HepG2 (cell line): ENCODE data around the gene GRK6. TPM values are rescaled to one million over a fixed set of nuclear protein-coding genes. Genes with fewer than 3 reads are reported as not detected.
A peak's percentile ranks its signal among the peaks of the same experiment; 100 is the strongest.

Experiments used
- ADNP ChIP-seq: sonication (generic); formaldehyde crosslinking; IDR thresholded peaks from 2 replicates; pipeline ENCODE4 v1.4.0; 2020; ENCODE audit warnings: missing genetic modification reagents
- ATRX ChIP-seq: sonication (generic); formaldehyde crosslinking; IDR thresholded peaks from 2 replicates; pipeline ENCODE4 v1.4.0; 2020; ENCODE audit warnings: missing genetic modification reagents, borderline replicate concordance
- CCAR2 ChIP-seq: fragments of 200-400 bp; formaldehyde crosslinking; optimal IDR thresholded peaks from 2 replicates; pipeline ENCODE3; 2018; ENCODE audit warnings: low read depth, mild to moderate bottlenecking, low read length, moderate library complexity
- CCDC6 ChIP-seq: sonication (generic); formaldehyde crosslinking; IDR thresholded peaks from 2 replicates; pipeline ENCODE4 v1.8.1; 2022; ENCODE audit warnings: mild to moderate bottlenecking, missing genetic modification reagents, moderate library complexity
- HOXA9 ChIP-seq: sonication (generic); formaldehyde crosslinking; IDR thresholded peaks from 2 replicates; pipeline ENCODE4 v1.8.1; 2022; ENCODE audit warnings: missing genetic modification reagents, mild to moderate bottlenecking, moderate library complexity, borderline replicate concordance
- NONO ChIP-seq, 2 experiments: fragments of 450-650 bp in 1 of 2; sonication (generic) in 1 of 2; formaldehyde crosslinking in 1 of 2; IDR thresholded peaks in 1 of 2; conservative IDR thresholded peaks in 1 of 2; 2 replicates each; pipeline versions ENCODE4 v1.6.1 to v1.8.0; 2017 to 2022; ENCODE audit warnings: mild to moderate bottlenecking in 1 of 2, missing genetic modification reagents in 1 of 2, moderate library complexity in 1 of 2
- NR1H2 ChIP-seq: sonication (generic); formaldehyde crosslinking; IDR thresholded peaks from 2 replicates; pipeline ENCODE4 v1.8.1; 2022; ENCODE audit warnings: low read depth, missing genetic modification reagents, borderline replicate concordance
- RFXAP ChIP-seq: sonication (generic); formaldehyde crosslinking; IDR thresholded peaks from 2 replicates; pipeline ENCODE4 v1.4.0; 2020; ENCODE audit warnings: missing genetic modification reagents, borderline replicate concordance
- SNAPC2 ChIP-seq: sonication (generic); formaldehyde crosslinking; IDR thresholded peaks from 2 replicates; pipeline ENCODE4 v1.8.1; 2022; ENCODE audit warnings: mild to moderate bottlenecking, missing genetic modification reagents
- ZFP36 ChIP-seq: fragments of 150-350 bp; IDR thresholded peaks from 2 replicates; pipeline ENCODE4 v1.6.1; 2018; ENCODE audit warnings: borderline replicate concordance, low read length, low read depth; ENCODE audit not compliant: partially characterized antibody
- ZKSCAN1 ChIP-seq: fragments of 150-350 bp; IDR thresholded peaks from 2 replicates; pipeline ENCODE4 v1.6.1; 2014; ENCODE audit warnings: low read length
- ZMYM3 ChIP-seq: sonication (generic); formaldehyde crosslinking; IDR thresholded peaks from 2 replicates; pipeline ENCODE4 v1.5.1; 2020; ENCODE audit warnings: mild to moderate bottlenecking, missing genetic modification reagents
- ZNF3 ChIP-seq: IDR thresholded peaks from 2 replicates; pipeline ENCODE4 v1.7.0; 2017; ENCODE audit warnings: inconsistent platforms
- ZNF558 ChIP-seq: sonication (generic); formaldehyde crosslinking; IDR thresholded peaks from 2 replicates; pipeline ENCODE4 v1.9.0; 2022; ENCODE audit warnings: mild to moderate bottlenecking, missing genetic modification reagents, borderline replicate concordance
- ZNF841 ChIP-seq: sonication (generic); formaldehyde crosslinking; IDR thresholded peaks from 2 replicates; pipeline ENCODE4 v1.8.1; 2023; ENCODE audit warnings: missing genetic modification reagents, borderline replicate concordance
- ZSCAN9 ChIP-seq: IDR thresholded peaks from 2 replicates; pipeline ENCODE4 v1.6.1; 2016; ENCODE audit warnings: borderline replicate concordance
- polyA plus RNA-seq, 8 experiments: library from polyadenylated mRNA; depleted of rRNA in 3 of 8; stranded (reverse) in 7 of 8; unstranded in 1 of 8; fragments of >200 nt; fragmentation: Illumina TruSeq in 4 of 8; extraction: Trizol in 4 of 8; gene quantifications; 2 replicates each; pipeline versions ENCODE4 v1.2.1 to v1.2.3, GENCODE V29; 2011 to 2016; ENCODE audit warnings: low read depth in 4 of 8, missing spikeins in 1 of 8, mixed read lengths in 1 of 8; ENCODE audit not compliant: insufficient read depth in 1 of 8
- total RNA-seq, 5 experiments: library from RNA; depleted of rRNA; stranded (reverse); fragments of >200 nt; fragmentation: Illumina TruSeq; extraction: Trizol; gene quantifications; 2 replicates each; pipeline ENCODE4 v1.2.3, GENCODE V29; 2016; ENCODE audit warnings: low read depth in 1 of 5
- TF ChIP-seq, protein P1 (sequence below): sonication (generic); formaldehyde crosslinking; conservative IDR thresholded peaks from 2 replicates; pipeline ENCODE4 v1.8.0; 2022; ENCODE audit warnings: low read depth, missing genetic modification reagents
- TF ChIP-seq, protein P2 (sequence below): sonication (generic); formaldehyde crosslinking; IDR thresholded peaks from 2 replicates; pipeline ENCODE4 v1.4.0; 2020; ENCODE audit warnings: missing genetic modification reagents, borderline replicate concordance
- TF ChIP-seq, protein P3 (sequence below): sonication (generic); formaldehyde crosslinking; IDR thresholded peaks from 2 replicates; pipeline ENCODE4 v1.9.0; 2021; ENCODE audit warnings: missing genetic modification reagents, borderline replicate concordance
- TF ChIP-seq, protein P4 (sequence below): IDR thresholded peaks from 2 replicates; pipeline ENCODE4 v1.6.1; 2016; ENCODE audit warnings: missing compliant biosample characterization, missing genetic modification reagents, borderline replicate concordance
- TF ChIP-seq, protein P5 (sequence below): sonication (generic); formaldehyde crosslinking; IDR thresholded peaks from 2 replicates; pipeline ENCODE4 v1.4.0; 2020; ENCODE audit warnings: mild to moderate bottlenecking, missing genetic modification reagents

GRK6 gene
- total and polyA plus RNA-seq, 2 of the 13 experiments (the other 11 are each of a cell fraction or from before 2014, with no cell fraction given), result 13.2 to 19.9 TPM

DNA sequence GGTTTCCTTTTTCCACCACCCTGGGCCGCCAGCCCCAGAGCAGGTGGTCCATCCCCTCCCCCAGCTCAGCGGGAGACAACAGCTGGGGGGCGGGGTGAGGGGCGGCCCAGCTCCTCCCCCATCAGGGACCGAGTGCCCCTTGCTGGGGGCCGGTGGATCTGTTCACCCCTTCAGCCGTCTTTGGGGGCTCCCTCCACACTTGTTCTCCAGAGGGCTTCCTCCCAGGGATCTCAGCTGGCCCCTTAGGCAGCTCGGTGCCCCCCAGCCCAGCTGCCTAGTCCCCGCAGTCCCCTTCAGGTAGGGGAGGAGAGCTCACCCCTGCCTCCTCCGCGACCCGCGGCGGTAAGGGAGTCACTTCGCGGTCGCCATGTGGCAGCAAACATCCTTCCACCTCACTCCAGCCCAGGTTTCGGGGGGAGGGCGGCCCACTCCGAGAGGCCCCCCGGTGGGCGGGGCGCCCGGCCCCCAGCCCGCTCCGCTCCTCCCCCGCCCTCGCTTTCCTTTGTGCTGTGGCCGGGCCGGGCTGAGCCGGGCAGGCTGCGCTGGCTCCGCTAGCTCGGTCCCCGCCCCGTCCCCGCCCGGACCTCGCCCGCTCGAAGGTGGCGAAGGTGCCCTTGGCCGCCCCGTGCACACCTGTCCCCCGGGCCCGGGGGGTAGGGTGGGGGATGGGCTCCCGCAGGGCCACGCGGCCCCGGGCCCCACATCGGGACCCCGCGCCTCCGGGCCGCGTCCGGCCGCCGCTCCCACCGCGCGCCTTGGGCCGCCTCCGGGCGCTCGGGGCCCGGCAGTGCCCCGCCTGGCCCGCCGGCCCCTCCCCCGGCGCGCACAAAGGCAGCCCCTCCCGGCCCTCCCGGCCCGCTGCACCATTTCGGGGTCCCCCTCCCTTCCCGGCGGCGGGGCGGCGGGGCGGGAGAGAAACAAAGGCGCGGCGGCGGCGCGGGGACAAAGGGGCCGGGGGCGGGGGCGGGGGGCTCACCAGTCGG is 46.3 kb downstream of the GRK6 start (continued):
- TF ChIP-seq, protein P1, sequence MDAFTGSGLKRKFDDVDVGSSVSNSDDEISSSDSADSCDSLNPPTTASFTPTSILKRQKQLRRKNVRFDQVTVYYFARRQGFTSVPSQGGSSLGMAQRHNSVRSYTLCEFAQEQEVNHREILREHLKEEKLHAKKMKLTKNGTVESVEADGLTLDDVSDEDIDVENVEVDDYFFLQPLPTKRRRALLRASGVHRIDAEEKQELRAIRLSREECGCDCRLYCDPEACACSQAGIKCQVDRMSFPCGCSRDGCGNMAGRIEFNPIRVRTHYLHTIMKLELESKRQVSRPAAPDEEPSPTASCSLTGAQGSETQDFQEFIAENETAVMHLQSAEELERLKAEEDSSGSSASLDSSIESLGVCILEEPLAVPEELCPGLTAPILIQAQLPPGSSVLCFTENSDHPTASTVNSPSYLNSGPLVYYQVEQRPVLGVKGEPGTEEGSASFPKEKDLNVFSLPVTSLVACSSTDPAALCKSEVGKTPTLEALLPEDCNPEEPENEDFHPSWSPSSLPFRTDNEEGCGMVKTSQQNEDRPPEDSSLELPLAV (CRISPR knock-in tag), result no peak
- TF ChIP-seq ZMYM3 (CRISPR knock-in tag) (no peak), ZFP36 (no peak), RFXAP (CRISPR knock-in tag) (no peak), ZNF841 (CRISPR knock-in tag) (no peak), SNAPC2 (CRISPR knock-in tag) (no peak), ZNF3 (CRISPR knock-in tag) (no peak), ZNF558 (no peak; the same call in 1 of the 2 replicates), ATRX (CRISPR knock-in tag) (no peak), CCAR2 (no peak), HOXA9 (0 out of 2 replicates have a peak, but pooled peaks have one; percentile 15), NONO (IDR thresholded peaks at IDR 0.05) (no peak), NONO (CRISPR knock-in tag; conservative IDR thresholded peaks at IDR 0.05) (no peak), CCDC6 (0 out of 2 replicates have a peak, but pooled peaks have one; percentile 38), NR1H2 (CRISPR knock-in tag) (no peak), ZSCAN9 (CRISPR knock-in tag) (no peak), ADNP (no peak), ZKSCAN1 (no peak)
- TF ChIP-seq, protein P2, sequence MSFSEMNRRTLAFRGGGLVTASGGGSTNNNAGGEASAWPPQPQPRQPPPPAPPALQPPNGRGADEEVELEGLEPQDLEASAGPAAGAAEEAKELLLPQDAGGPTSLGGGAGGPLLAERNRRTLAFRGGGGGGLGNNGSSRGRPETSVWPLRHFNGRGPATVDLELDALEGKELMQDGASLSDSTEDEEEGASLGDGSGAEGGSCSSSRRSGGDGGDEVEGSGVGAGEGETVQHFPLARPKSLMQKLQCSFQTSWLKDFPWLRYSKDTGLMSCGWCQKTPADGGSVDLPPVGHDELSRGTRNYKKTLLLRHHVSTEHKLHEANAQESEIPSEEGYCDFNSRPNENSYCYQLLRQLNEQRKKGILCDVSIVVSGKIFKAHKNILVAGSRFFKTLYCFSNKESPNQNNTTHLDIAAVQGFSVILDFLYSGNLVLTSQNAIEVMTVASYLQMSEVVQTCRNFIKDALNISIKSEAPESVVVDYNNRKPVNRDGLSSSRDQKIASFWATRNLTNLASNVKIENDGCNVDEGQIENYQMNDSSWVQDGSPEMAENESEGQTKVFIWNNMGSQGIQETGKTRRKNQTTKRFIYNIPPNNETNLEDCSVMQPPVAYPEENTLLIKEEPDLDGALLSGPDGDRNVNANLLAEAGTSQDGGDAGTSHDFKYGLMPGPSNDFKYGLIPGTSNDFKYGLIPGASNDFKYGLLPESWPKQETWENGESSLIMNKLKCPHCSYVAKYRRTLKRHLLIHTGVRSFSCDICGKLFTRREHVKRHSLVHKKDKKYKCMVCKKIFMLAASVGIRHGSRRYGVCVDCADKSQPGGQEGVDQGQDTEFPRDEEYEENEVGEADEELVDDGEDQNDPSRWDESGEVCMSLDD, result no peak
- TF ChIP-seq, protein P3, sequence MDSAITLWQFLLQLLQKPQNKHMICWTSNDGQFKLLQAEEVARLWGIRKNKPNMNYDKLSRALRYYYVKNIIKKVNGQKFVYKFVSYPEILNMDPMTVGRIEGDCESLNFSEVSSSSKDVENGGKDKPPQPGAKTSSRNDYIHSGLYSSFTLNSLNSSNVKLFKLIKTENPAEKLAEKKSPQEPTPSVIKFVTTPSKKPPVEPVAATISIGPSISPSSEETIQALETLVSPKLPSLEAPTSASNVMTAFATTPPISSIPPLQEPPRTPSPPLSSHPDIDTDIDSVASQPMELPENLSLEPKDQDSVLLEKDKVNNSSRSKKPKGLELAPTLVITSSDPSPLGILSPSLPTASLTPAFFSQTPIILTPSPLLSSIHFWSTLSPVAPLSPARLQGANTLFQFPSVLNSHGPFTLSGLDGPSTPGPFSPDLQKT (CRISPR knock-in tag), result no peak
- TF ChIP-seq, protein P4, sequence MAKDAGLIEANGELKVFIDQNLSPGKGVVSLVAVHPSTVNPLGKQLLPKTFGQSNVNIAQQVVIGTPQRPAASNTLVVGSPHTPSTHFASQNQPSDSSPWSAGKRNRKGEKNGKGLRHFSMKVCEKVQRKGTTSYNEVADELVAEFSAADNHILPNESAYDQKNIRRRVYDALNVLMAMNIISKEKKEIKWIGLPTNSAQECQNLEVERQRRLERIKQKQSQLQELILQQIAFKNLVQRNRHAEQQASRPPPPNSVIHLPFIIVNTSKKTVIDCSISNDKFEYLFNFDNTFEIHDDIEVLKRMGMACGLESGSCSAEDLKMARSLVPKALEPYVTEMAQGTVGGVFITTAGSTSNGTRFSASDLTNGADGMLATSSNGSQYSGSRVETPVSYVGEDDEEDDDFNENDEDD (CRISPR knock-in tag), result peak; percentile 23; the same call in 1 of the 2 replicates
- TF ChIP-seq, protein P5, sequence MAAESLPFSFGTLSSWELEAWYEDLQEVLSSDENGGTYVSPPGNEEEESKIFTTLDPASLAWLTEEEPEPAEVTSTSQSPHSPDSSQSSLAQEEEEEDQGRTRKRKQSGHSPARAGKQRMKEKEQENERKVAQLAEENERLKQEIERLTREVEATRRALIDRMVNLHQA (CRISPR knock-in tag), result no peak
